HG03039 (cell line): ENCODE results near the gene RNASET2.
A peak's percentile ranks its signal among the peaks of the same experiment; 100 is the strongest.

ENCODE experiments used
- ATAC-seq: cut with Tn5 transposase; IDR thresholded peaks from one replicate; pipeline ENCODE4 v1.9.1; 2021; ENCODE audit warnings: mild to moderate bottlenecking, moderate library complexity; ENCODE audit not compliant: unreplicated experiment

The RNASET2 gene

GRCh38 chr6:166970091-166970490 lies 13.7 kb upstream of the RNASET2 start:
- ATAC-seq = no peak

GRCh38 chr6:166969390-166970002 lies 13.1 kb upstream of the RNASET2 start:
- no peak for ATAC-seq

- no peak for ATAC-seq
Observed at GRCh38 chr6:166966268-166966667, 9.9 kb upstream of the RNASET2 start.

- no peak for ATAC-seq
Observed at GRCh38 chr6:166960609-166960978, 4.2 kb upstream of the RNASET2 start.

GRCh38 chr6:166959911-166960608 lies 3.7 kb upstream of the RNASET2 start:
- no peak for ATAC-seq

- ATAC-seq = no peak
Observed at GRCh38 chr6:166958926-166959861, 2.8 kb upstream of the RNASET2 start.

GRCh38 chr6:166957805-166958076 lies 1.4 kb upstream of the RNASET2 start:
- ATAC-seq = no peak

- peak; percentile 34 for ATAC-seq
Observed at GRCh38 chr6:166957087-166957804, 896 bp upstream of the RNASET2 start.

GRCh38 chr6:166955865-166956443 lies 396 bp downstream of the RNASET2 start:
- peak; percentile 3 for ATAC-seq

GRCh38 chr6:166955121-166955864 lies 1.1 kb downstream of the RNASET2 start:
- ATAC-seq = no peak

- ATAC-seq = no peak
Observed at GRCh38 chr6:166954118-166954713, 2.1 kb downstream of the RNASET2 start.

- no peak for ATAC-seq
Observed at GRCh38 chr6:166952567-166953486, 3.5 kb downstream of the RNASET2 start.

GRCh38 chr6:166952121-166952520 lies 4.2 kb downstream of the RNASET2 start:
- no peak for ATAC-seq

- no peak for ATAC-seq
Observed at GRCh38 chr6:166951670-166952060, 4.7 kb downstream of the RNASET2 start.

- ATAC-seq = peak; percentile 90
Observed at GRCh38 chr6:166950892-166951669, 5.3 kb downstream of the RNASET2 start.

- ATAC-seq = peak; percentile 37
Observed at GRCh38 chr6:166950443-166950821, 5.9 kb downstream of the RNASET2 start.

GRCh38 chr6:166949528-166950442 lies 6.6 kb downstream of the RNASET2 start:
- ATAC-seq = no peak
